T-helper 17 cell (primary cell): ENCODE results near the gene DNMT3A. TPM values are rescaled to one million over a fixed set of nuclear protein-coding genes. Genes with fewer than 3 reads are reported as not detected.
"Not testable (repeated sequence)": the region's sequence is repeated elsewhere in the genome, so short reads cannot be mapped to it uniquely, and the experiment has no call there.

ENCODE experiments used
- ATAC-seq: fragments of 150-1000 bp; cut with Tn5 transposase; 2 replicates; pipeline ENCODE4 v1.10.0; 2021; ENCODE audit warnings: mild to moderate bottlenecking, moderate library complexity
- DNase-seq, 3 donors: peaks; one replicate each; pipeline versions ENCODE4 v3.0.0 to v3.0.0-alpha.2; 2020 to 2021
- H3K9me3 ChIP-seq: one replicate; pipeline ENCODE4 v1.7.0; 2013; ENCODE audit warnings: low read length, mild to moderate bottlenecking; ENCODE audit not compliant: control insufficient read depth, poor library complexity, severe bottlenecking
- H3K27ac Mint-ChIP-seq: one replicate; pipeline ENCODE4 v1.8.0; 2022; ENCODE audit warnings: mild to moderate bottlenecking, moderate library complexity, mixed read lengths
- H3K27me3 Mint-ChIP-seq: one replicate; pipeline ENCODE4 v1.8.0; 2022; ENCODE audit warnings: mixed read lengths
- H3K36me3 Mint-ChIP-seq: one replicate; pipeline ENCODE4 v1.8.0; 2022; ENCODE audit warnings: low read depth, mixed read lengths
- H3K4me1 Mint-ChIP-seq: one replicate; pipeline ENCODE4 v1.8.0; 2022; ENCODE audit warnings: mild to moderate bottlenecking, mixed read lengths
- H3K4me3 Mint-ChIP-seq: one replicate; pipeline ENCODE4 v1.8.0; 2022; ENCODE audit warnings: mild to moderate bottlenecking, moderate library complexity, mixed read lengths
- total RNA-seq, 4 donors: library from RNA in 2 of 4; stranded (reverse) in 2 of 4; gene quantifications; one replicate each; pipeline ENCODE4 v1.2.3 and lab custom pipeline; 2022 to 2026

DNMT3A gene
- total RNA-seq, 2 donors from 2014 or later: 62.8 to 67.6 TPM

- H3K27ac Mint-ChIP-seq: peak overlapping the region; percentile 32
- H3K36me3 Mint-ChIP-seq: peaks cover 3% of the 10 kb centered on the region
- no peaks in the 10 kb centered on the region for H3K27me3 Mint-ChIP-seq
- no peak overlapping the region for H3K4me3 Mint-ChIP-seq
- DNase-seq (no peak), ATAC-seq (peak; percentile 65)
- H3K4me1 Mint-ChIP-seq: peaks cover 2% of the 10 kb centered on the region
- H3K9me3 ChIP-seq: no peaks in the 10 kb centered on the region
These were observed 112.9 kb downstream of the DNMT3A start for GRCh38 chr2:25228848-25229278.

DNA sequence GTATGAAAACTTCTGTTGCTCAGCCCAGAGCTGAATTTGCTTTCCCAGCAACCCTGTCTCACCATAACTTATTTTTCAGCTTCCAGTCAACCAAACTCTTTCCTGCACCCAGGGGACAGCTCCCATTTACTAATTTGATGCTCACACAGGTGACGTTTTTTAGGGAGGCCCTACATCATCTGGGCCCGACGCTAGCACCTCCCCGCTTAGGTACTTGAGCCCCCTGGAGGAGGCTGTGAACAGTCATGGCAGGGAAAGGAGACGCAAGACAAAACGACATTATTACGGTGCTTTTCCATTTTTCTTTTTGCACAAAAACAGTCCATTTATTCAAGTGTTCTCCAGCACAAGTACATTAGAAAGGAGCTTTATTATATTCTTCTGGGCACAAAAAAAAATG, 114.1 kb downstream of the DNMT3A start:
- no peaks in the 10 kb centered on the region for H3K9me3 ChIP-seq
- no peak overlapping the region for H3K27ac Mint-ChIP-seq
- DNase-seq: no peak
- H3K36me3 Mint-ChIP-seq: peaks cover 3% of the 10 kb centered on the region
- no peak for ATAC-seq
- H3K27me3 Mint-ChIP-seq: no peaks in the 10 kb centered on the region
- H3K4me3 Mint-ChIP-seq: no peak overlapping the region
- H3K4me1 Mint-ChIP-seq: peaks cover 2% of the 10 kb centered on the region

DNA sequence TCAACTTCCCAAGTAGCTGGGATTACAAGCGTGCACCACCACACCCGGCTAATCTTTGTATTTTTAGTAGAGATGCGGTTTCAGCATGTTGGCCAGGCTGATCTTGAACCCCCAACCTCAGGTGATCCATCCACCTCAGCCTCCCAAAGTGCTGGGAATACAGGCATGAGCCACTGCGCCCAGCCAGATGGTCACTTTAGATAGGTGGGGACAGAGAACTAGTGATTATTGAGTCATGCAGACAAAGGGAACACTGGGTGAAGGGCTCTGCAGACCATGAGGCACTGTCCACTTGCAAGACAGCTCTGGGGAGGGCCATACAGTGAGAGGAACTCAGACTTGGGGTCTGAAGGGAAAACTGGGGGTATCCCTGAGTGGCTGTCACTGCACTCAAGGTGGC, 114.9 kb downstream of the DNMT3A start:
- no peak overlapping the region for H3K4me3 Mint-ChIP-seq
- H3K9me3 ChIP-seq: no peaks in the 10 kb centered on the region
- no peaks in the 10 kb centered on the region for H3K36me3 Mint-ChIP-seq
- no peak for ATAC-seq
- DNase-seq: no peak
- no peaks in the 10 kb centered on the region for H3K27me3 Mint-ChIP-seq
- H3K27ac Mint-ChIP-seq: no peak overlapping the region
- H3K4me1 Mint-ChIP-seq: peaks cover 2% of the 10 kb centered on the region

GRCh38 chr2:25222477-25223121, 119.1 kb downstream of the DNMT3A start:
- Mint-ChIP-seq H3K4me3 (no peak overlapping the region), H3K27me3 (no peaks in the 10 kb centered on the region), H3K4me1 (peaks cover 8% of the 10 kb centered on the region), H3K27ac (no peak overlapping the region), H3K36me3 (no peaks in the 10 kb centered on the region)
- DNase-seq (no peak), ATAC-seq (no peak)
- H3K9me3 ChIP-seq: no peaks in the 10 kb centered on the region

GRCh38 chr2:25221579-25221978, 120.1 kb downstream of the DNMT3A start:
- no peaks in the 10 kb centered on the region for H3K36me3 Mint-ChIP-seq
- H3K9me3 ChIP-seq: no peaks in the 10 kb centered on the region
- H3K27me3 Mint-ChIP-seq: no peaks in the 10 kb centered on the region
- peaks cover 8% of the 10 kb centered on the region for H3K4me1 Mint-ChIP-seq
- no peak overlapping the region for H3K27ac Mint-ChIP-seq
- no peak overlapping the region for H3K4me3 Mint-ChIP-seq
- DNase-seq (no peak), ATAC-seq (no peak)

DNA sequence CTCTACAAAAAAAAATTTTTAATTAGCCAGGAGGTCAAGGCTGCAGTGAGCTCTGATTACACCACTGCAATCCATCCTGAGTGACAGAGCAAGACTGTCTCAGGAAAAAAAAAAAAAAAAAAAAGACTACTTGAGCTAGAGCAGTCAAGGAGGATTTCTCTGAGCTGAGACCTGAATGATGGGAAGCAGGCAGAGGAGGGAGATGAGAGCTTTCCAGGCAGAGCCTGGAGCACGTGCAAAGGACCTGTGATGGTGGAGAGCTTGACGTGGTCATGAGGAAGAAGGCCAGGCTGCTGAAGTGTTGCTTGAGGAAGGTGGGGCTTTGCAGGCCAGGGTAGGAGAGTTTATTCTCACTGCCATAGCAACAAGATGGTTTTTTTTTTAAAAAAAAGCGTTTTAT, 121.4 kb downstream of the DNMT3A start:
- H3K9me3 ChIP-seq: no peaks in the 10 kb centered on the region
- Mint-ChIP-seq H3K27ac (no peak overlapping the region), H3K36me3 (no peaks in the 10 kb centered on the region), H3K27me3 (no peaks in the 10 kb centered on the region), H3K4me3 (no peak overlapping the region), H3K4me1 (peaks cover 13% of the 10 kb centered on the region)
- no peak for DNase-seq
- ATAC-seq: no peak

DNA sequence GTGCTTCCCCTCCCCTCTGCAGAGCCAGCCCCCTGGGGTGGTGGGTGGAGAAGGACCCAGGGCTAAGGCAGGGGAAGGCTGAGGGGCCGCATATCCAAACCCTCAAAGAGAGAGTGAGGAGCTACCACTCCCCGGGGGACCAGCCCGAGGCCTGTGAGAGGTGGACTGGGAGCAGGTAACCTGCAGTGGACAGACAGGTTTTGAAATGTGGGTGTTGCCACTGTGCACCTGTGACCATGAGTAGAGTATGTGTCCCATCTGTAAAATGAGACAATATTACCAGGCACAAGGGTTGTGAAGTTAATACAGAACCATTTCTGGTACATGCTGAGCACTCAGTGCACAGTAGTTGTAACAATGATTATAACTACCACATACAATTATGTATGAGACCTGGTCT, 122.1 kb downstream of the DNMT3A start:
- ATAC-seq (no peak), DNase-seq (no peak)
- Mint-ChIP-seq H3K36me3 (no peaks in the 10 kb centered on the region), H3K27me3 (no peaks in the 10 kb centered on the region), H3K4me1 (peaks cover 13% of the 10 kb centered on the region), H3K27ac (no peak overlapping the region), H3K4me3 (no peak overlapping the region)
- H3K9me3 ChIP-seq: no peaks in the 10 kb centered on the region

DNA sequence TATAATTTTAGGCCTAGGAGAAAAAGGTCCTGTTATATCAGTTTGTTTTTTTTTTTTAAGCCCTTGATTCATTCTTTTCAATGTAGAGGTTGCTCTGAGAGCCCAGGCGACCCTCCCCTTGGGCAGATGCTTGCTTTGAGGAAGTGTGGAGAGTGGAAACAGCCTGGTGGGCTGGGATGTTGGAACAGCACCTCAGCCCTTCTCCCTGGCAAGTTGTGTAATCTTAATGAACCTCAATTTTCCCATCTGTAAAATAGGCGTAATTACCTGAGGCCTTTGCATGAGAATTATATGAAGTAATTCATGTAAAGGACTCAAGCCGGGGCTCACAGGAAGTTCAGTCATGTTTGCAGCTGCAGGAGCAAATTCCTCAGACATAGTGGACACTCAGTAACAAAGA, 123.6 kb downstream of the DNMT3A start:
- H3K27me3 Mint-ChIP-seq: no peaks in the 10 kb centered on the region
- no peak overlapping the region for H3K4me3 Mint-ChIP-seq
- no peak overlapping the region for H3K27ac Mint-ChIP-seq
- H3K36me3 Mint-ChIP-seq: no peaks in the 10 kb centered on the region
- peaks cover 13% of the 10 kb centered on the region for H3K4me1 Mint-ChIP-seq
- ATAC-seq: no peak
- no peaks in the 10 kb centered on the region for H3K9me3 ChIP-seq
- DNase-seq: no peak

DNA sequence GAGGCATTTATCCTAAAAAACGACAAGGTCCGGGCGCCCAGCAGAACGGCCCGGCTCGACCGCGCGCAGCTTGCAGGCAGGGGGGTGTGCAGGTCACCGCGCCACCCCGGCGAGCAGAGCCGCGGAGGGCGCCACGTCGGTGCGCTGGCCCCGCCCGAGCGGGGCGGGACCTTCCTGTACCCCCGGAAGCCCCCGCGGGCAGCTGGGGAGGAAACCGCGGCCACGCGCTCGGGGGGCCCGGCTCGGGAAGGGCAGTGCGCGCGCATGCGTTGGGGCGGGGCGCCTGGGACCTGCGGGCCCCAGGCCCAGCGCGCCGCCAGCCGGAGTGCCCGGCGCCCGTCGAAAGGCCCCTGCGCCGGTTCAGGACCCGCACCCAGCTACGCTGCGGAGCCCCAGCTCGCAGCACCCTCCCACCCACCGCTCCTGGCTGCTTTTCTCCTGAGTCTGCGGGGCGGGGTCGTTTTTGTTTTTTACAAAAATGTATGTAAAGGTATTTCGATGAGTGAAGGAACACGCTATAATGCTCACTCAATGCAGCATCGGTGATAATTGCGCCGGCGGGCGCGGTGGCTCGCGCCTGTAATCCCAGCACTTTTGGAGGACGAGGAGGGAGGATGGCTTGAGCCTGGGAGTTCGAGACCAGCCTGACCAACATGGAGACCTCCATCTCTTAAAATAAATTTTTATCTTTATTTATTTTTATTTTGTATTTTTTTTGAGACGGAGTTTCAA, 125.6 kb downstream of the DNMT3A start:
- H3K27me3 Mint-ChIP-seq: no peaks in the 10 kb centered on the region
- no peaks in the 10 kb centered on the region for H3K9me3 ChIP-seq
- ATAC-seq (peak; percentile 95), DNase-seq (peak; percentile 73 to 80 (median 74))
- no peaks in the 10 kb centered on the region for H3K36me3 Mint-ChIP-seq
- H3K27ac Mint-ChIP-seq: peak overlapping the region; percentile 73
- peak overlapping the region; percentile 83 for H3K4me3 Mint-ChIP-seq
- peaks cover 15% of the 10 kb centered on the region for H3K4me1 Mint-ChIP-seq

GRCh38 chr2:25215232-25215631, 126.5 kb downstream of the DNMT3A start:
- H3K4me1 Mint-ChIP-seq: peaks cover 15% of the 10 kb centered on the region
- ATAC-seq (no peak), DNase-seq (no peak)
- H3K27ac Mint-ChIP-seq: peak overlapping the region; percentile 73
- H3K9me3 ChIP-seq: no peaks in the 10 kb centered on the region
- peak overlapping the region; percentile 83 for H3K4me3 Mint-ChIP-seq
- no peaks in the 10 kb centered on the region for H3K36me3 Mint-ChIP-seq
- no peaks in the 10 kb centered on the region for H3K27me3 Mint-ChIP-seq

DNA sequence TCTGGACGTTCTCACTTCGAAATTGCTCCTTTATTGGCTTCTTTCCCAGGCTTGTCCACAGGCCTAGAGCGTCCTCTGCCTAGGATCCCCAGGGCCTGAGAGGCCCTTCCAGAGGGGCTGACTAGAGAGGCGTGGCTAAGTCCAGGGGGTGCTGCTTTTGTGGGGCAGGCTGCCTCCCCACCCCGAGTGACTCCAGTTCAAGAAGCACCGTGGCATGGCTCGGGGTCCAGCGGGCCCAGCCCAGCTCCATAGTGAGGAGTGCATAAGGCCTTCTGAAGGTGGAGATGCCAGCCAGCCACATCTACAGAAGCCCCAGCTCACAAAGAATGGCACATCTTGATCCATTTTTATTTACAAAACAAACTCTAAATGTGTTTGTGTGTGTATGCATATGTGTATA, 128.5 kb downstream of the DNMT3A start:
- Mint-ChIP-seq H3K27me3 (no peaks in the 10 kb centered on the region), H3K36me3 (no peaks in the 10 kb centered on the region), H3K4me3 (no peak overlapping the region), H3K27ac (no peak overlapping the region), H3K4me1 (peaks cover 21% of the 10 kb centered on the region)
- ATAC-seq: no peak
- H3K9me3 ChIP-seq: no peaks in the 10 kb centered on the region
- DNase-seq: no peak

GRCh38 chr2:25210923-25211322, 130.8 kb downstream of the DNMT3A start:
- Mint-ChIP-seq H3K27ac (peak overlapping the region; percentile 41), H3K4me3 (peak overlapping the region; percentile 81), H3K4me1 (peaks cover 19% of the 10 kb centered on the region)
- DNase-seq, H3K36me3 Mint-ChIP-seq, H3K9me3 ChIP-seq, H3K27me3 Mint-ChIP-seq, ATAC-seq: not testable (repeated sequence)

GRCh38 chr2:25207078-25207545, 134.6 kb downstream of the DNMT3A start:
- Mint-ChIP-seq H3K4me3 (no peak overlapping the region), H3K36me3 (no peaks in the 10 kb centered on the region), H3K27ac (no peak overlapping the region), H3K27me3 (no peaks in the 10 kb centered on the region), H3K4me1 (peaks cover 16% of the 10 kb centered on the region)
- no peaks in the 10 kb centered on the region for H3K9me3 ChIP-seq
- DNase-seq: no peak
- no peak for ATAC-seq
